Measurements from ENCODE around the gene XG. TPM values are rescaled to one million over a fixed set of nuclear protein-coding genes. Genes with fewer than 3 reads are reported as not detected.
"Not testable (repeated sequence)": the region's sequence is repeated elsewhere in the genome, so short reads cannot be mapped to it uniquely, and the experiment has no call there.

Gene XG
- polyA plus RNA-seq, 4 donors, result 0.24 to 0.56 (median 0.31) TPM

DNA sequence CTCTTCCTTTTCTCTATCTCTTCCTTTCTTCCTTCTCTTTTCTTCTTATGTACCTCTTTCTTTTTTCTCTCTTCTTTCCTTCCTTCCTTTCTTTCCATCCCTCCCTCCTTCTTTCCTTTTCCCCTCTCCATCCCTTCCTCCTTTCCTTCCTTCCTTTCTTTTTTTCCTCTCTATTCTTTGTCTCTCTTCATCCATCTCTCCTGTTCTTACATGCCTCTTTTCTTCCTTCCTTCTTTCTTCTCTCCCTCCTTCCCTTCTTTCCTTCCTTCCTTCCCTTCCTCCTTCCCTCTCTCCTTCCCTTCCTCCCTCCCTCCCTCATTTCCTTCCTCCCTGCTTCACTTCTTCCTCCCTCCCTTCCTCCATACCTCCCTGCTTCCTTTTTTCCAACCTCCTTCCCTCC, 19.2 kb upstream of the XG start:
- no peak for DNase-seq (ENCODE audit: low read depth in 4 of 4, low spot score in 3 of 4)

- DNase-seq (ENCODE audit: low read depth in 4 of 4, low spot score in 3 of 4), result no peak
These were observed 18.6 kb upstream of the XG start for GRCh38 chrX:2733286-2733685.

DNA sequence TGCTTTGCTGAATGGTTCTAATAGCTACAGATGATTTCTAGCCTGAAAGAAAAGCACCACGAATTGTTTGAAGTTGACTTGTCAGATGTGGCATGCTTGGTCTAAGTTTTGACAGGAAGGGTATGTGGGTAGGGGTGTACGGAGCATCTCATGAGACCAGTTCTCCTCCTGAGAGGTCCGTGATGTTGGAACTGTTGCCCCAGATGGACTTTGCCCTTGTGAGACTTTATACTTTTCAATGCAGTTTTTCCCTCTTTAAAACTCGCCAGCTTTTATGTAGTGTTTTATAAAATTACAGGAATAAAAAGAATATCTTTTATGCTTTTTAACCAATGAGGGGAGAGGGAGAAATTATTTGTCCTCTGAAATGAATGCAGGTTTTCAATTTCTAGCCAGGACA, 16.6 kb upstream of the XG start:
- DNase-seq (ENCODE audit: low read depth in 4 of 4, low spot score in 3 of 4), result no peak

DNA sequence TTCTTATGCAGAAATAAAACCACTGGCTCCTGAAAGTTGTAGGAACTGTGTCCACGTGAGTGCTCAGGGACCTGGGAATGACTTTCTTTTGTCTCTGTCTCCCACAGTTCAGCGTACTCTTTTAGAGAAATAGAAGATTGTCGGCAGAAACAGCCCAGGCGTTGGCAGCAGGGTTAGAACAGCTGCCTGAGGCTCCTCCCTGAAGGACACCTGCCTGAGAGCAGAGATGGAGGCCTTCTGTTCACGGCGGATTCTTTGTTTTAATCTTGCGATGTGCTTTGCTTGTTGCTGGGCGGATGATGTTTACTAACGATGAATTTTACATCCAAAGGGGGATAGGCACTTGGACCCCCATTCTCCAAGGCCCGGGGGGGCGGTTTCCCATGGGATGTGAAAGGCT, 11.2 kb upstream of the XG start:
- DNase-seq (ENCODE audit: low read depth in 4 of 4, low spot score in 3 of 4), result no peak

- DNase-seq (ENCODE audit: low read depth in 4 of 4, low spot score in 3 of 4), result no peak
These were observed 10.5 kb upstream of the XG start for GRCh38 chrX:2741386-2741785.

GRCh38 chrX:2746250-2746649, 5.6 kb upstream of the XG start:
- not testable (repeated sequence) for DNase-seq (ENCODE audit: low read depth in 4 of 4, low spot score in 3 of 4)

DNA sequence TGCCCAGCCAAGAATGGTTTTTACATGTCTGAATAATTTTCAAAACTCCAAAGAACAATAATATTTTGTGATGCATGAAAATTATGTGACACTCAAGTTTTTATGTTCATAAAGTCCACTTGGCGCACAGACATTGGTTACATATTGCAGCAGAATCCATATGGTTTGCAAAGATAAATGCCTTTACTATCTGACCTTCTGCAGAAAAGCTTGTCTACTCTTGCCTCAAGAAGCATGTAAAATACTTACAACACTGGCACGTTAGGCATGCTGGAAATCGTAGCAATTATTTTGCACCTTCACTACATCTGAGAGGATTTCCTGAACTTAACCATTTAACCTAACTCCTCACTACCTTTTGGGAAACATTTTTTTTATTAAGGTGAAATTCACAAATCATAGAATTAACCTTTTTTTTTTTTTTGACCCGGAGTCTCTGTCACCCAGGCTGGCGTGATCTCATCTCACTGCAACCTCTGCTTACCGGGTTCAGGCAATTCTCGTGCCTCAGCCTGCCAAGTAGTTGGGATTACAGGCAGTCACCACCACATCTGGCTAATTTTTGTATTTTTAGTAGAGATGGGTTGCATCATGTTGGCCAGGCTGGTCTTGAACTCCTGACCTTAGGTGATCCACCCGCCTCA, 3.5 kb upstream of the XG start:
- no peak for DNase-seq (ENCODE audit: low read depth in 4 of 4, low spot score in 3 of 4)

GRCh38 chrX:2748815-2749188, 3.0 kb upstream of the XG start:
- DNase-seq (ENCODE audit: low read depth in 4 of 4, low spot score in 3 of 4), result no peak

DNA sequence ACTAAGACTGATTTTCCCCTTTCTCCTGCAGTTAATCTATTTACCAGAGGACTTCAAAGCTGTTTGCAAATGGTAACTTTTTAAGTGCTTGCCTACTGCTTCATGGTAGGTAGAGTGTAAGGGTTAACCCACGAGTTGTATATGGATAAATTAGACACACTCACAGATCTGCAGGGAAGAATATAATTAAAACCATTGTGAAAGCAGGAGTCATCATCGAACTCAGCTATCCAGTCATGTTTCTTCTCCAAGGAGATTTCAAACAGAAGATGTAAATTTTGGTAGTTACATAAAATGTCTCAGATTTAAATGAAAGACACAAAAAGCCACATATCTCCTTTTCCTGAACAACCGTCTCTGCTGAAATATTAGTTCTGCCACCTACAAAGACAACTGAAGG, 549 bp upstream of the XG start:
- no peak for DNase-seq (ENCODE audit: low read depth in 4 of 4, low spot score in 3 of 4)

DNA sequence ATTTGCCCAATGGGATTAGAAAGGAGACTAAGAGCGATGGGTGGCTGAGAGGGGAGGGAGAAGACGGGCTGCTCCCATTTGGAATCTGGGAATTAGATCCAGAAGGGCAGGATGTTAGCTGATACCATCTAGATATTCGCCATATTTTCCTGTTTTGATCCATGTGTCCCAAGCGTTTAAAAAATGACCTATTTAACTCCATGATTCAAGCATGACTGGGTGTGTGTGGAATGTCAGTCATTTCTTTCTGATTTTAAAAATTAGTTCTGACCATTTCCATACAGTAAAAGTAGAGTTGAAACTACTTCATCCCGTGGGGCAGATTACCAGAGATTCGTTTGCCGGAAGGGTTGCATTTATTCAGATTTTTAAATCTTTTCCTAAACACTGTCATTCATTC, 601 bp downstream of the XG start:
- DNase-seq (ENCODE audit: low read depth in 4 of 4, low spot score in 3 of 4), result not testable (repeated sequence)

GRCh38 chrX:2755163-2755715, 3.4 kb downstream of the XG start:
- not testable (repeated sequence) for DNase-seq (ENCODE audit: low read depth in 4 of 4, low spot score in 3 of 4)

- no peak for DNase-seq (ENCODE audit: low read depth in 4 of 4, low spot score in 3 of 4)
These were observed 4.7 kb downstream of the XG start for GRCh38 chrX:2756548-2756947.

GRCh38 chrX:2761246-2761645, 9.4 kb downstream of the XG start:
- no peak for DNase-seq (ENCODE audit: low read depth in 4 of 4, low spot score in 3 of 4)

DNA sequence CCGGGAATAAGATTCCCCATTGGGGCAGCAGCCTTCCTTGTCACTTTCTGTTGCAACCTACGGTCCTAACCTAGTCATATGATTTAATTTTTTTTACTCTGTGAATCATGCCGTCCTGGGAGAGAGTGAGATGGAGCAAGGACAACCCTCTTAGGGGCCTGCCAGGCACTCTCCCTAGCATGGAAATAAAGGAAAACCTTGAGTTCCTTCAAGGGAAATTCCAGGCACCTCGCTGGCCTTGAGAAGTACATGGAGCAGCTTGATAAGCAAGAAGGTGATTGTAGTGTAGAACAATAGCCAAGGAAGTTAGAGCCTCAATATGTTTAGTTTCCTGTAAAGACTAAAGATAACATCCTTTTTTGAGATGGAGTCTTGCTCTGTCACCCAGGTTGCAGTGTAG, 10.8 kb downstream of the XG start:
- not testable (repeated sequence) for DNase-seq (ENCODE audit: low read depth in 4 of 4, low spot score in 3 of 4)

- DNase-seq (ENCODE audit: low read depth in 4 of 4, low spot score in 3 of 4), result not testable (repeated sequence)
These were observed 13.1 kb downstream of the XG start for GRCh38 chrX:2764766-2765548.

DNA sequence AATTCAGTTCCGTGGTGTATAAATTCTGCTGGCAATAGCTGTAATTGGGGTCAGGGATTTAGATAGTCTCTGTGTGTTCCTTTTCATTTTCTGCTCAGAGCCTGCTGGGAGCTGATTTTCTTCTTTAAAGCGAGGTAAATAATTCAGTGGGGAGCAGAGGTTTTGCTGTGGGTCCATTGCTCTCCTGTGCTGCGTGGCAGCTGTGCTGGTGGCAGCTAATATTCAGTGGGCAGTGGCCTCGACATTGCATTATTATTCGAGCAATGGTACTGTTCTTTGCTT, 13.7 kb downstream of the XG start:
- no peak for DNase-seq (ENCODE audit: low read depth in 4 of 4, low spot score in 3 of 4)

DNA sequence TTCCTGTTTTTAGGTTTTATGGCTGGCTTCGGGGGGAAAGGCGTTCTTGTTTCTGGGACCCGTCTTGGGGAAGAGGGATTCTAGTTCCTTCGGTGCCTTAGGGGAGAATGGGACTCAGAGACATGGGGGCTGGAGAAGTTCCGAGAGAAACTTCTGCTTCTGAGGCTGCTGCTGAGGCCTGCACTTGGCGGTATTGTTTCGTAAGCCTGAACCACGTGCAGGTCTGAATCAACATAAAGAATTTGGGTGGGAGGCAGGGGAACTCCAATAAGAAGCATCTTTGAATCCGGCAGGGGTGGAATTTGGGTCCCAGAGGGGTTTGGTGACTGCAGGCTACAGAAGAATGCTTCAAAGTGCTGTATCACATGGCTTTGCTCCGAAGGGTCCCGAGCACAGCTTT, 15.1 kb downstream of the XG start:
- DNase-seq (ENCODE audit: low read depth in 4 of 4, low spot score in 3 of 4), result no peak

- no peak for DNase-seq (ENCODE audit: low read depth in 4 of 4, low spot score in 3 of 4)
These were observed 16.0 kb downstream of the XG start for GRCh38 chrX:2767631-2768455.

- no peak for DNase-seq (ENCODE audit: low read depth in 4 of 4, low spot score in 3 of 4)
These were observed 17.8 kb downstream of the XG start for GRCh38 chrX:2769615-2770014.

DNA sequence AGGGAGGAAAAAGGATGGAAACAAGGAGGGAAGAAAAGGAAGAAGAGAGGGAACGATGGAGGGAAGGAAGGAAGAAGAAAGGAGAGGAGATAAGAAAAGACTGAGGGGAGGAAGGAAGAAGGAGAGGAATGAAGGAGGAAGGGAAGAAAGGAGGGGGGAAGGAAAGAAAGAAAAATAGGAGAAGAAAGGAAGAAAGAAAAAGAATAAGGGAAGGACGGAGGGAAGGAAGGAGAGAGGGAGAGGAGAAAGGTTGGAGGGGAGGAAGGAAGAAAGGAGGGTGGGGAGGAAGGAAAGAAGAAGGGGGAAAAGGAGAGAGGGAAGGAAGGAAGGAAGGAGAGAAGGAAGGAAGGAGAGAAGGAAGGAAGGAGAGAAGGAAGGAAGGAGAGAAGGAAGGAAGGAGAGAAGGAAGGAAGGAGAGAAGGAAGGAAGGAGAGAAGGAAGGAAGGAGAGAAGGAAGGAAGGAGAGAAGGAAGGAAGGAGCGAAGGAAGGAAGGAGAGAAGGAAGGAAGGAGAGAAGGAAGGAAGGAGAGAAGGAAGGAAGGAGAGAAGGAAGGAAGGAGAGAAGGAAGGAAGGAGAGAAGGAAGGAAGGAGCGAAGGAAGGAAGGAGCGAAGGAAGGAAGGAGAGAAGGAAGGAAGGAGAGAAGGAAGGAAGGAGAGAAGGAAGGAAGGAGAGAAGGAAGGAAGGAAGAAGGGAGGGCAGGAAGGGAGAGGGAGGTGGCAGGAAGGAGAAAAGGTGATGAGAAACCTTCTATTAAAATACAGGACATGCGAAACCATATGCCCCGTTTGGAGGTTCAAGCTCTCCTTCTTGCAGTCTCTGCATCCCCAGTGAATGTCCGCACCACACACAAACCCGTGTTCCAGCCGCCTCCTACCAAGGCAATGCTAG, 21.6 kb downstream of the XG start:
- not testable (repeated sequence) for DNase-seq (ENCODE audit: low read depth in 4 of 4, low spot score in 3 of 4)

DNA sequence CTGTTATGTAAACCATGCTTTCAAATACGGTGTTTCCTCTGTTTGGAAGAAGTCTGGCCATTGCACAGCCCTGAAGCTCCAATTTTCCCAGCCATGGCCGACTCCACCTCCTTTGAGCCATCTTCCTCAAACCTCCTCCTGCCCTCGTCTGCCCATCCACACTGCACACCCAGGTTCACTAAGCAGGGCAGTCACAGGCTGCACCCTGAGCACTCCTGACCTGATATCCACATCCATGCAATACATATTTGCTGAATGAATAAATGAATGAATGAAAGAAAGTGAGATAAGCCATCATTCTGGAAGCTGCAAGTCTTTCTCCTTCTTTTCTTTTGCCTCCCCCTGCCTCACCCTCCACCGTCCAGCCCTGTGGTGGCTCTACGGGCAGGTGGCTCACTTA, 22.2 kb downstream of the XG start:
- no peak for DNase-seq (ENCODE audit: low read depth in 4 of 4, low spot score in 3 of 4)
